Caco-2 (cell line): Measurements from ENCODE around the gene CENPP. TPM values are rescaled to one million over a fixed set of nuclear protein-coding genes. Genes with fewer than 3 reads are reported as not detected.

Experiments
- BruUV-seq: library from RNA; stranded (reverse); fragments of 400-500 nt; replicated peaks from 2 replicates; lab custom pipeline; 2021; lab: Mats Ljungman, UMichigan
- CTCF ChIA-PET: fragments of 300-600 bp; sonication (Branson Sonifier 250); formaldehyde crosslinking; loops from one replicate; lab custom pipeline; 2022; ENCODE audit warnings: antibody characterized with exemption; lab: Charles Lee
- POLR2A ChIA-PET: fragments of 300-600 bp; sonication (Branson Sonifier 250); formaldehyde crosslinking; loops from one replicate; lab custom pipeline; 2022; ENCODE audit warnings: antibody characterized with exemption; lab: Charles Lee
- DNase-seq, 2 experiments: peaks; one replicate each; pipeline versions ENCODE4 v3.0.0 to v3.0.0-alpha.2; 2020 to 2022
- H3K27me3 ChIP-seq: replicated peaks from 2 replicates; pipeline ENCODE4 v1.6.0; 2011; ENCODE audit warnings: low read length; ENCODE audit not compliant: control insufficient read depth, insufficient read depth
- H3K36me3 ChIP-seq: 2 replicates; pipeline ENCODE4 v1.5.1; 2011; ENCODE audit warnings: low read length; ENCODE audit not compliant: control insufficient read depth, insufficient read depth
- H3K4me1 ChIP-seq: fragments of 250-450 bp; sonication (Bioruptor Pico); 2 replicates; pipeline ENCODE4 v1.5.1; 2020; ENCODE audit warnings: mild to moderate bottlenecking
- H3K4me3 ChIP-seq: 2 replicates; pipeline ENCODE4 v1.5.1; 2011; ENCODE audit warnings: low read depth, mild to moderate bottlenecking, control low read depth, low read length
- H3K9me3 ChIP-seq: fragments of 250-450 bp; sonication (Bioruptor Pico); 2 replicates; pipeline ENCODE4 v1.5.1; 2020; ENCODE audit warnings: mild to moderate bottlenecking, moderate library complexity
- H3K27ac Mint-ChIP-seq: one replicate; pipeline ENCODE4 v1.8.0; 2022; ENCODE audit warnings: mixed read lengths; ENCODE audit not compliant: unreplicated experiment
- H3K27me3 Mint-ChIP-seq: one replicate; pipeline ENCODE4 v1.8.0; 2022; ENCODE audit warnings: mixed read lengths; ENCODE audit not compliant: insufficient read depth, unreplicated experiment
- H3K36me3 Mint-ChIP-seq: one replicate; pipeline ENCODE4 v1.8.0; 2022; ENCODE audit warnings: mild to moderate bottlenecking, mixed read lengths; ENCODE audit not compliant: insufficient read depth, unreplicated experiment
- H3K4me1 Mint-ChIP-seq: one replicate; pipeline ENCODE4 v1.8.0; 2022; ENCODE audit warnings: low read depth, mixed read lengths; ENCODE audit not compliant: unreplicated experiment
- H3K4me3 Mint-ChIP-seq: one replicate; pipeline ENCODE4 v1.8.0; 2022; ENCODE audit warnings: mild to moderate bottlenecking, moderate library complexity, mixed read lengths; ENCODE audit not compliant: unreplicated experiment
- H3K9me3 Mint-ChIP-seq: one replicate; pipeline ENCODE4 v1.8.0; 2022; ENCODE audit warnings: mixed read lengths; ENCODE audit not compliant: unreplicated experiment
- intact Hi-C: fragments of 100-400 bp; cut with micrococcal nuclease; formaldehyde crosslinking; loops from one replicate; pipeline ENCODE4 v1.10.0; 2022; ENCODE audit not compliant: unreplicated experiment
- total RNA-seq: library from RNA; stranded (reverse); gene quantifications from 2 replicates; pipeline ENCODE4 v1.2.3, GENCODE V29; 2022
- TF ChIP-seq, protein P1 (sequence below), 2 experiments: fragments of 200-600 bp in 1 of 2; IDR thresholded peaks; 1 replicate in 1 of 2; 2 replicates in 1 of 2; pipeline versions ENCODE4 v1.5.1 to v1.8.0; 2011 to 2022; ENCODE audit warnings: antibody characterized with exemption in 1 of 2, control low read depth in 1 of 2, inconsistent platforms in 1 of 2, low read depth in 1 of 2, low read length in 1 of 2, mild to moderate bottlenecking in 1 of 2, moderate library complexity in 1 of 2; ENCODE audit not compliant: insufficient read depth in 1 of 2, severe bottlenecking in 1 of 2, unreplicated experiment in 1 of 2

The CENPP gene
- total RNA-seq, 1 experiment from 2014 or later, result 7.6 TPM

DNA sequence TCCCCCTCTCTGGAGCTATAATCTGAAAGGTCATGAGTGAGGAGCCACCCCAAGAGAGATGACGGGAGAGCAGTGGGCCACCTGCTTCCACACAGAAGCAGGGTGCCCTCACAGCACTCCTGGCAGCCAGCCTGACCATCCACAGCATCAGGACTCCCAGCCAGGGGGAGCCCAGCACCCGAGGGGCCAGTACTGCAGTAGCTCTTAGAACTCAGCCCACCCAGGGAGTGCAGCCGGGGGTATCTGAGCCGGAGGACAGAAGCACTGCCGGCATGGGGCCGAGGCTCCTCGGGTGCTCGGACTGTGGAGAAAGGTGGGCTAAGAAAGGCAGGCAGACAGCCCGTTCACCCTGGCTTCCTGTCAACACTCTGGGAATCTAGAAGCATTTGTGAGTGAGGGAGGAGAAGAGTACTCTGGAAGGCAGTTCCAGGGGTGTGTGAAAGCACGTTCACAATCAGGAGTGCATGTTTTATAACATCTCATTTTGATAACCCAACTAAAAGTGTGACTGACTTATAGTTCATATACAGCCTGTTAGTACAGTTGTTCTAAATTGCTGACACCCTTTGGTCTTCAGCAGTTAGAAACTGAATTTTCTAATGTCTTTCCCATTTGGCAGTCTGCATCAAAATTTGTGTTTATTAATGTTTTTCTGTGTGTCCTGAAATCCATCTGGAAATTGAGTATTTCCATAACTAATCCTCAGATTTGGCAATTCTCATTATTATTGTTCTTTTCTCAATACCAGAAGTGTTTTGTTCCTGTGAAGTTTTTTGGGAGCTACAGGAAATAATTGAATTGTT is 182.5 kb downstream of the CENPP start:
- Histone ChIP-seq H3K27me3 (no peaks in the 10 kb centered on the region), H3K4me1 (no peaks in the 10 kb centered on the region), H3K9me3 (no peaks in the 10 kb centered on the region), H3K36me3 (no peaks in the 10 kb centered on the region), H3K4me3 (no peak overlapping the region)
- no peak for DNase-seq
- Mint-ChIP-seq H3K9me3 (no peaks in the 10 kb centered on the region), H3K4me3 (no peak overlapping the region), H3K36me3 (no peaks in the 10 kb centered on the region), H3K27ac (peak overlapping the region; percentile 22), H3K4me1 (peaks cover 11% of the 10 kb centered on the region), H3K27me3 (no peaks in the 10 kb centered on the region)
- CTCF ChIA-PET, result no interaction called here
- BruUV-seq, result no TSS peak
- intact Hi-C loops, result no loop called here
- POLR2A ChIA-PET, result no interaction called here
- TF ChIP-seq, protein P1, sequence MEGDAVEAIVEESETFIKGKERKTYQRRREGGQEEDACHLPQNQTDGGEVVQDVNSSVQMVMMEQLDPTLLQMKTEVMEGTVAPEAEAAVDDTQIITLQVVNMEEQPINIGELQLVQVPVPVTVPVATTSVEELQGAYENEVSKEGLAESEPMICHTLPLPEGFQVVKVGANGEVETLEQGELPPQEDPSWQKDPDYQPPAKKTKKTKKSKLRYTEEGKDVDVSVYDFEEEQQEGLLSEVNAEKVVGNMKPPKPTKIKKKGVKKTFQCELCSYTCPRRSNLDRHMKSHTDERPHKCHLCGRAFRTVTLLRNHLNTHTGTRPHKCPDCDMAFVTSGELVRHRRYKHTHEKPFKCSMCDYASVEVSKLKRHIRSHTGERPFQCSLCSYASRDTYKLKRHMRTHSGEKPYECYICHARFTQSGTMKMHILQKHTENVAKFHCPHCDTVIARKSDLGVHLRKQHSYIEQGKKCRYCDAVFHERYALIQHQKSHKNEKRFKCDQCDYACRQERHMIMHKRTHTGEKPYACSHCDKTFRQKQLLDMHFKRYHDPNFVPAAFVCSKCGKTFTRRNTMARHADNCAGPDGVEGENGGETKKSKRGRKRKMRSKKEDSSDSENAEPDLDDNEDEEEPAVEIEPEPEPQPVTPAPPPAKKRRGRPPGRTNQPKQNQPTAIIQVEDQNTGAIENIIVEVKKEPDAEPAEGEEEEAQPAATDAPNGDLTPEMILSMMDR (IDR thresholded peaks at IDR 0.05; ENCODE audit: insufficient read depth in 1 of 2, low read depth in 1 of 2, low read length in 1 of 2, severe bottlenecking in 1 of 2, unreplicated experiment in 1 of 2), result no peak

DNA sequence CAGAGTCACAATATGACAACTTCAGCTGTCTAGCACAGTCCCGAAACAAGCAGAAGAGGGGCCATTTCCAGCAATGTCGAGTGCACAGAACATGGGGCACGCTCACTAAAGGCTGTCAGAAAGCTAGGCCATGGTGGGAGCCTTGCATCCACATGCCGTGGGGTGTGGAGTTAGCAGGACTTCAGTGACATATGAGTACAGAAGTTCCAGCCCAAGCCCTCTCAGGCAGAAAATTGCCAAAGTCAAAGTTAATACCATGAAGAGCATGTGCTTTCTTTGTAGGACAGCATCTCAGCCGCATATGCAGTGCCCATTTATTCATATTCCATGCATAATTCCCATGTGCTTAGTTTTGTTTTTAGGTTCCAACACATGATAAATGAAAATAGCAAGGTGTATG is 183.3 kb downstream of the CENPP start:
- no peaks in the 10 kb centered on the region for H3K9me3 Mint-ChIP-seq
- H3K27me3 Mint-ChIP-seq, result no peaks in the 10 kb centered on the region
- Histone ChIP-seq H3K9me3 (no peaks in the 10 kb centered on the region), H3K4me3 (no peak overlapping the region), H3K36me3 (no peaks in the 10 kb centered on the region), H3K27me3 (no peaks in the 10 kb centered on the region), H3K4me1 (no peaks in the 10 kb centered on the region)
- DNase-seq, result no peak
- TF ChIP-seq, protein P1 (IDR thresholded peaks at IDR 0.05; ENCODE audit: insufficient read depth in 1 of 2, low read depth in 1 of 2, low read length in 1 of 2, severe bottlenecking in 1 of 2, unreplicated experiment in 1 of 2), result no peak
- H3K36me3 Mint-ChIP-seq, result no peaks in the 10 kb centered on the region
- POLR2A ChIA-PET, result no interaction called here
- no peak overlapping the region for H3K4me3 Mint-ChIP-seq
- intact Hi-C loops, result no loop called here
- H3K27ac Mint-ChIP-seq, result no peak overlapping the region
- CTCF ChIA-PET, result no interaction called here
- no TSS peak for BruUV-seq
- peaks cover 11% of the 10 kb centered on the region for H3K4me1 Mint-ChIP-seq

DNA sequence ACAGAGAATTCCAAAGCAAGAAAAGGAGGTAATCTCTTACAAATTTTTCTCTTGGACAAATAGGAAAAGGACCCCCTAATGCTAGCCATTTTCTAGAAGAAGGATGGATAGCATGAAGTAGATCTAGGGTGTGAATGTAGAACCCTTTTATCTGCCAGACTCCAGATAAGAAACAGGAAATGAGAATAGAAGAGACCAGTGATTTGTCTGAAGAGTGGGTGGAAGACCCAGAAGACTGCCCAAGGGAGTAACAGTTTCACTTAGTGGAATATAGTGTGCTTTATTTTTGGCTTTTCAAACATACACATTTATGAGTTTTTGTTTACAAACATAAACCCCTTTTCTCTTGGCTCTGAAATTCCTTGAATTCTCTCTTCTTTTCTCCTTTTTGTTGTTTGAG is 185.0 kb downstream of the CENPP start:
- no peaks in the 10 kb centered on the region for H3K36me3 Mint-ChIP-seq

More for the DNA sequence above, 185.0 kb downstream of the CENPP start:
- Mint-ChIP-seq H3K27me3 (no peaks in the 10 kb centered on the region), H3K4me1 (peaks cover 9% of the 10 kb centered on the region), H3K9me3 (no peaks in the 10 kb centered on the region), H3K27ac (no peak overlapping the region), H3K4me3 (no peak overlapping the region)
- Histone ChIP-seq H3K27me3 (no peaks in the 10 kb centered on the region), H3K4me3 (no peak overlapping the region), H3K36me3 (no peaks in the 10 kb centered on the region), H3K9me3 (no peaks in the 10 kb centered on the region), H3K4me1 (no peaks in the 10 kb centered on the region)
- intact Hi-C loops, result no loop called here
- BruUV-seq, result no TSS peak
- CTCF ChIA-PET, result no interaction called here
- POLR2A ChIA-PET, result no interaction called here
- TF ChIP-seq, protein P1 (IDR thresholded peaks at IDR 0.05; ENCODE audit: insufficient read depth in 1 of 2, low read depth in 1 of 2, low read length in 1 of 2, severe bottlenecking in 1 of 2, unreplicated experiment in 1 of 2), result no peak
- no peak for DNase-seq
